ENCODE data around the gene RASSF7. TPM values are rescaled to one million over a fixed set of nuclear protein-coding genes. Genes with fewer than 3 reads are reported as not detected.

Gene RASSF7
- total RNA-seq, 1 donor from 2014 or later, result 3.5 TPM

- intact Hi-C loops (cut with DNase I), result no loop called here
- peaks cover 11 to 14% of the 10 kb centered on the region in 2 donors for H3K4me1 ChIP-seq
- H3K4me3 ChIP-seq, result no peak overlapping the region
- no peak for DNase-seq (ENCODE audit: low spot score in 2 of 2)
- TF ChIP-seq CTCF (IDR thresholded peaks at IDR 0.05), result no peak
- H3K36me3 ChIP-seq, result peaks cover 69% of the 10 kb centered on the region in 2 donors
- no peaks in the 10 kb centered on the region for H3K9me3 ChIP-seq
- no peak overlapping the region for H3K27ac ChIP-seq
- H3K27me3 ChIP-seq, result no peaks in the 10 kb centered on the region
Measured at GRCh38 chr11:611001-611996, 50.5 kb downstream of the RASSF7 start.

- Histone ChIP-seq H3K4me3 (no peak overlapping the region), H3K27ac (peak overlapping the region in 1 of 2 donors; percentile 62), H3K36me3 (peaks cover 58 to 59% of the 10 kb centered on the region in 2 donors), H3K27me3 (no peaks in the 10 kb centered on the region), H3K9me3 (no peaks in the 10 kb centered on the region), H3K4me1 (peaks cover 11 to 14% of the 10 kb centered on the region in 2 donors)
- intact Hi-C loops (cut with DNase I), result no loop called here
- DNase-seq (ENCODE audit: low spot score in 2 of 2), result no peak
- no peak for TF ChIP-seq CTCF (IDR thresholded peaks at IDR 0.05)
Measured at GRCh38 chr11:612201-612960, 51.6 kb downstream of the RASSF7 start.

GRCh38 chr11:612961-613300 lies 52.2 kb downstream of the RASSF7 start:
- no peak for DNase-seq (ENCODE audit: low spot score in 2 of 2)
- peaks cover 11 to 14% of the 10 kb centered on the region in 2 donors for H3K4me1 ChIP-seq

GRCh38 chr11:613369-613968 lies 52.7 kb downstream of the RASSF7 start:
- peak overlapping the region; percentile 90 to 94 for H3K27ac ChIP-seq
- DNase-seq (ENCODE audit: low spot score in 2 of 2), result peak in 1 of 2 donors; percentile 79
- intact Hi-C loops (cut with DNase I), result no loop called here

More at GRCh38 chr11:612961-613300, 52.2 kb downstream of the RASSF7 start:
- H3K27ac ChIP-seq, result peak overlapping the region; percentile 62 to 94
- no peak overlapping the region for H3K4me3 ChIP-seq
- no peaks in the 10 kb centered on the region for H3K9me3 ChIP-seq
- H3K27me3 ChIP-seq, result no peaks in the 10 kb centered on the region
- TF ChIP-seq CTCF (IDR thresholded peaks at IDR 0.05), result no peak
- H3K36me3 ChIP-seq, result peaks cover 52 to 53% of the 10 kb centered on the region in 2 donors
- intact Hi-C loops (cut with DNase I), result no loop called here

More at GRCh38 chr11:613369-613968, 52.7 kb downstream of the RASSF7 start:
- Histone ChIP-seq H3K4me3 (no peak overlapping the region), H3K36me3 (peaks cover 47 to 48% of the 10 kb centered on the region in 2 donors), H3K4me1 (peaks cover 11 to 14% of the 10 kb centered on the region in 2 donors), H3K9me3 (no peaks in the 10 kb centered on the region), H3K27me3 (no peaks in the 10 kb centered on the region)
- TF ChIP-seq CTCF (IDR thresholded peaks at IDR 0.05), result no peak

Other genes starting within 250 kb of the RASSF7 start
- gene IFITM1, start 246.9 kb upstream of the RASSF7 start, total RNA-seq, result 650 TPM
- 1,421 TPM for gene IFITM3, start 240.1 kb upstream of the RASSF7 start, total RNA-seq
- not detected for gene B4GALNT4, start 191.5 kb upstream of the RASSF7 start, total RNA-seq
- gene PKP3, start 166.8 kb upstream of the RASSF7 start, total RNA-seq, result not detected
- 121 TPM for gene SIGIRR, start 146.0 kb upstream of the RASSF7 start, total RNA-seq
- 4.0 TPM for gene ANO9, start 119.0 kb upstream of the RASSF7 start, total RNA-seq
- 185 TPM for gene PTDSS2, start 110.7 kb upstream of the RASSF7 start, total RNA-seq
- gene RNH1, start 53.7 kb upstream of the RASSF7 start, total RNA-seq, result 649 TPM
- gene HRAS, start 25.4 kb upstream of the RASSF7 start, total RNA-seq, result 21.6 TPM
- not detected for gene LRRC56, start 23.4 kb upstream of the RASSF7 start, total RNA-seq
- 1.1 TPM for gene LMNTD2, start 232 bp upstream of the RASSF7 start, total RNA-seq
- gene PHRF1, start 15.5 kb downstream of the RASSF7 start, total RNA-seq, result 25.4 TPM
- 44.6 TPM for gene IRF7, start 55.0 kb downstream of the RASSF7 start, total RNA-seq
- 5.0 TPM for gene CDHR5, start 64.0 kb downstream of the RASSF7 start, total RNA-seq
- gene SCT, start 66.2 kb downstream of the RASSF7 start, total RNA-seq, result not detected
- not detected for gene DRD4, start 76.3 kb downstream of the RASSF7 start, total RNA-seq
- gene DEAF1, start 134.3 kb downstream of the RASSF7 start, total RNA-seq, result 60.5 TPM
- gene TMEM80, start 134.8 kb downstream of the RASSF7 start, total RNA-seq, result 1.3 TPM
- 76.7 TPM for gene EPS8L2, start 145.3 kb downstream of the RASSF7 start, total RNA-seq
- 245 TPM for gene TALDO1, start 186.5 kb downstream of the RASSF7 start, total RNA-seq
- gene GATD1, start 216.5 kb downstream of the RASSF7 start, total RNA-seq, result 12.2 TPM
- not detected for gene CEND1, start 229.1 kb downstream of the RASSF7 start, total RNA-seq
- gene SLC25A22, start 237.3 kb downstream of the RASSF7 start, total RNA-seq, result 5.6 TPM
- gene PIDD1, start 244.3 kb downstream of the RASSF7 start, total RNA-seq, result 7.1 TPM
- gene RPLP2, start 249.0 kb downstream of the RASSF7 start, total RNA-seq, result 897 TPM

Data from ascending aorta (tissue), 2 donors.